Keratinocyte (primary cell): ENCODE measurements around the gene SZT2.

Source experiments
- CTCF ChIP-seq, 3 experiments: IDR thresholded peaks in 1 of 3; conservative IDR thresholded peaks in 1 of 3; optimal IDR thresholded peaks in 1 of 3; 2 replicates in 2 of 3; 3 replicates in 1 of 3; pipeline versions ENCODE3 to v1.5.1; 2011; ENCODE audit warnings: low read length in 3 of 3, mild to moderate bottlenecking in 3 of 3, moderate library complexity in 2 of 3, control low read depth in 1 of 3, inconsistent platforms in 1 of 3; ENCODE audit not compliant: insufficient read depth in 2 of 3; ENCODE audit errors: extremely low read depth in 1 of 3
- EZH2 ChIP-seq: IDR thresholded peaks from one replicate; pipeline ENCODE4 v1.6.1; 2012; ENCODE audit warnings: inconsistent platforms, mild to moderate bottlenecking, low read length, moderate library complexity

- no peak for TF ChIP-seq CTCF (optimal IDR thresholded peaks at IDR 0.05 in 1 of 3, IDR thresholded peaks at IDR 0.05 in 1 of 3, conservative IDR thresholded peaks at IDR 0.05 in 1 of 3; ENCODE audit: extremely low read depth in 1 of 3, insufficient read depth in 2 of 3, low read length in 3 of 3)
- TF ChIP-seq EZH2: no peak
Measured at GRCh38 chr1:43368646-43369020, 21.1 kb upstream of the SZT2 start.
